ENCODE results near the gene NCKAP5. TPM values are rescaled to one million over a fixed set of nuclear protein-coding genes. Genes with fewer than 3 reads are reported as not detected.
"Not testable (repeated sequence)": the region's sequence is repeated elsewhere in the genome, so short reads cannot be mapped to it uniquely, and the experiment has no call there.

Gene NCKAP5
- total RNA-seq, 4 donors from 2014 or later, result 0.55 to 6.6 (median 3.3) TPM; not detected in 1

- intact Hi-C loops (cut with DNase I; ENCODE audit: low total_unique reads), result no loop called here
Measured at GRCh38 chr2:132814651-132815050, 753.6 kb downstream of the NCKAP5 start.

DNA sequence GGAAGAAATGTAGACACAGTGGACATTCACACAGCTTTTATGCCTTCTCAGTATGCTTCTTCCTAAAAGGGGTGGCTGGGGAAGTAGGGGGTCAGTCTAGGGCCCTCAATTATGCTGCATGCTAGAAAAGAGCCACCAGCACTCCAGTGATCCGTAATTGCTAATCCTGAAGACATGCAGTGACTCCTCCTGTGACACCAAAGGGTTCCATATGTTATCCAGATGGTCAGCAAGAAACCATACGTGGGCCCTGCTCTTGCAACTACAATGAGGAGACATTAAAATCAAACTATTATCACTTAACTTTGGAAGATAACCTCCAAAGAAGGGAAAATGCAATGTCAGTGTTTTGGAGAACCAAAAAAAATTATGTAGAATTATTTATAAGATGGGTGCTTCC, 754.8 kb downstream of the NCKAP5 start:
- DNase-seq, result no peak
- Histone ChIP-seq H3K9me3 (no peaks in the 10 kb centered on the region), H3K36me3 (no peaks in the 10 kb centered on the region), H3K27me3 (no peaks in the 10 kb centered on the region), H3K4me1 (no peaks in the 10 kb centered on the region), H3K27ac (no peak overlapping the region), H3K4me3 (no peak overlapping the region)
- intact Hi-C loops (cut with DNase I; ENCODE audit: low total_unique reads), result no loop called here
- no peak for TF ChIP-seq POLR2A (IDR thresholded peaks at IDR 0.05)
- TF ChIP-seq, protein P1, sequence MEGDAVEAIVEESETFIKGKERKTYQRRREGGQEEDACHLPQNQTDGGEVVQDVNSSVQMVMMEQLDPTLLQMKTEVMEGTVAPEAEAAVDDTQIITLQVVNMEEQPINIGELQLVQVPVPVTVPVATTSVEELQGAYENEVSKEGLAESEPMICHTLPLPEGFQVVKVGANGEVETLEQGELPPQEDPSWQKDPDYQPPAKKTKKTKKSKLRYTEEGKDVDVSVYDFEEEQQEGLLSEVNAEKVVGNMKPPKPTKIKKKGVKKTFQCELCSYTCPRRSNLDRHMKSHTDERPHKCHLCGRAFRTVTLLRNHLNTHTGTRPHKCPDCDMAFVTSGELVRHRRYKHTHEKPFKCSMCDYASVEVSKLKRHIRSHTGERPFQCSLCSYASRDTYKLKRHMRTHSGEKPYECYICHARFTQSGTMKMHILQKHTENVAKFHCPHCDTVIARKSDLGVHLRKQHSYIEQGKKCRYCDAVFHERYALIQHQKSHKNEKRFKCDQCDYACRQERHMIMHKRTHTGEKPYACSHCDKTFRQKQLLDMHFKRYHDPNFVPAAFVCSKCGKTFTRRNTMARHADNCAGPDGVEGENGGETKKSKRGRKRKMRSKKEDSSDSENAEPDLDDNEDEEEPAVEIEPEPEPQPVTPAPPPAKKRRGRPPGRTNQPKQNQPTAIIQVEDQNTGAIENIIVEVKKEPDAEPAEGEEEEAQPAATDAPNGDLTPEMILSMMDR (IDR thresholded peaks at IDR 0.05), result no peak

More at GRCh38 chr2:132814651-132815050, 753.6 kb downstream of the NCKAP5 start:
- Histone ChIP-seq H3K36me3 (no peaks in the 10 kb centered on the region), H3K4me1 (no peaks in the 10 kb centered on the region), H3K27ac (no peak overlapping the region), H3K27me3 (no peaks in the 10 kb centered on the region), H3K4me3 (no peak overlapping the region), H3K9me3 (no peaks in the 10 kb centered on the region)
- DNase-seq, result no peak
- TF ChIP-seq, protein P1 (IDR thresholded peaks at IDR 0.05), result no peak
- no peak for TF ChIP-seq POLR2A (IDR thresholded peaks at IDR 0.05)

- intact Hi-C loops (cut with DNase I; ENCODE audit: low total_unique reads), result no loop called here
- H3K27ac ChIP-seq, result no peak overlapping the region
- TF ChIP-seq, protein P1 (IDR thresholded peaks at IDR 0.05), result no peak
- TF ChIP-seq POLR2A (IDR thresholded peaks at IDR 0.05), result no peak
Measured at GRCh38 chr2:132811148-132811915, 756.9 kb downstream of the NCKAP5 start.

GRCh38 chr2:132809962-132810361, 758.3 kb downstream of the NCKAP5 start:
- H3K36me3 ChIP-seq; H3K4me3 ChIP-seq; H3K9me3 ChIP-seq; H3K27ac ChIP-seq; intact Hi-C loops (cut with DNase I; ENCODE audit: low total_unique reads); DNase-seq; H3K4me1 ChIP-seq; H3K27me3 ChIP-seq: not testable (repeated sequence)

More at GRCh38 chr2:132811148-132811915, 756.9 kb downstream of the NCKAP5 start:
- Histone ChIP-seq H3K36me3 (no peaks in the 10 kb centered on the region), H3K27me3 (no peaks in the 10 kb centered on the region), H3K4me3 (no peak overlapping the region), H3K4me1 (no peaks in the 10 kb centered on the region), H3K9me3 (no peaks in the 10 kb centered on the region)
- DNase-seq, result no peak

GRCh38 chr2:132804051-132804450, 764.2 kb downstream of the NCKAP5 start:
- TF ChIP-seq, protein P1 (IDR thresholded peaks at IDR 0.05), result no peak
- TF ChIP-seq POLR2A (IDR thresholded peaks at IDR 0.05), result no peak
- Histone ChIP-seq H3K27me3 (no peaks in the 10 kb centered on the region), H3K4me3 (no peak overlapping the region), H3K9me3 (no peaks in the 10 kb centered on the region), H3K27ac (no peak overlapping the region), H3K4me1 (no peaks in the 10 kb centered on the region), H3K36me3 (no peaks in the 10 kb centered on the region)
- DNase-seq, result no peak
- intact Hi-C loops (cut with DNase I; ENCODE audit: low total_unique reads), result no loop called here
